NCI-H446 treated with DMSO at 0.1 percent for 48 hours (cell line): ENCODE measurements around the gene RPRD1B.
"Not testable (repeated sequence)": the region's sequence is repeated elsewhere in the genome, so short reads cannot be mapped to it uniquely, and the experiment has no call there.

Experiments
- DNase-seq: peaks from one replicate; lab custom pipeline; 2025; lab: John Stamatoyannopoulos, UW

Gene RPRD1B

DNA sequence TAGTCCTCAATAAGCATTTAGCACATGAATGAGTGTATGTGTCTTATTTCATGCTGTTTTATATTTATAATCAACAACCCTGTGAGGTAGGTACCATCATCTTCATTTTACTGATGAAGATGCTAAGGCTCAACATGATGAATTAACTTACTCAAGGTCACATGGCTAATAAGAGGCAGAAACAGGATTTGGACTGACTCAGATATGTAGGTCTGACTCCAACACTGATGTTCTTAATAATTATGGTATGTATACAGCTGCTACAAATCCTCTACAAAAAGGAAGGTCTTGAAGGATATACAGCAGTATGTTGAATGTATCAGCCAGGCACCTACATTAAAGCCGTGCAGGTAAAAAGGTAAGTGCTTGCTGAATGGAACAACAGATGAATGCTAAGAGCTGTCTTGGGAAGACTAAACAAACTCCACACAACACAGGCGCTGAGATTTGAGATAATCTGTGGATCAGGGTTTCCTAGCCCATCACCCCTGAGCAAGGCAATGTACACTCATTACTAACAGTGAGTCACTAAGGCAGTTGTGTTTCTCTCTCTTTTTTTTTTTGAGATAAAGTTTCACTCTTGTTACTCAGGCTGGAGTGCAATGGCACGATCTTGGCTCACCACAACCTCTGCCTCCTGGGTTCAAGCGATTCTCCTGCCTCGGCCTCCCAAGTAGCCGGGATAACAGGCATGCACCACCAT, 32.2 kb upstream of the RPRD1B start:
- DNase-seq: no peak

DNA sequence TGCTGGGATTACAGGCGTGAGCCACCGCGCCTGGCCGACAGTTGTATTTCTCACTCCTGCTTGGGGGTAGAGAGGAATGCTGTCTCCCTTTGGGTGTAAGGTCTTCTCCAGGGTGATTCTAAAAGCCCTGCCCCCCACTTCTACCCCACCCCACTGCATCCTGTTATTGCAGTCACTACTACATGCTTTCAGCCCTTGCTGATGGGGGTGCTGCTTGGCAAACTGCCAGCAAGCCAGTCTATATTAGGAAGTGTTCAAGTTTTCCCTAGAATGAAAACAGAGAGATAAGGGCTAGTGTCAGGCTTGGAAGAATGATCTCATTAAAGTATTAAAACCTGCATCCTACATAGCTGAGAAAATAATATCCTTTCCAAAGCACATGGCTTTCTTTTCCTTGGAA, 31.6 kb upstream of the RPRD1B start:
- no peak for DNase-seq

DNA sequence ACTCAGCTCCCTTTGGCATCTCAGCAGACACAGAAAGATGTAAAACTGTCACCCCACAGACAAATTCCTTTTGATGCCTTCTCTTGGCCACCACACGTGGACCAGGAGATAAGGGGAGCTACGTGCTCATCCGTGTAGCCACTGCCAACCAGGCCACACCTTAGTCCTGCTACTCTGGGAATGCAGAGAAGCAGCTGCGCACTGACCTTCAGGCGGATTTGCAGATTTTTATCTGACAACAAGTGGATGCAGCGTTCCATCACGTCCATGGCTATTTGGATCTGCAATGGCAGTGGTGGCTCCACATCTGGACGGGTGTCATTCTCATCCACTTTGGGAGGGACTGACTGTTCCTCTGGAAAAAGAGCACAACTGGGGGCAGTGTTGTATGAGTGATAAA, 31.1 kb upstream of the RPRD1B start:
- no peak for DNase-seq

DNA sequence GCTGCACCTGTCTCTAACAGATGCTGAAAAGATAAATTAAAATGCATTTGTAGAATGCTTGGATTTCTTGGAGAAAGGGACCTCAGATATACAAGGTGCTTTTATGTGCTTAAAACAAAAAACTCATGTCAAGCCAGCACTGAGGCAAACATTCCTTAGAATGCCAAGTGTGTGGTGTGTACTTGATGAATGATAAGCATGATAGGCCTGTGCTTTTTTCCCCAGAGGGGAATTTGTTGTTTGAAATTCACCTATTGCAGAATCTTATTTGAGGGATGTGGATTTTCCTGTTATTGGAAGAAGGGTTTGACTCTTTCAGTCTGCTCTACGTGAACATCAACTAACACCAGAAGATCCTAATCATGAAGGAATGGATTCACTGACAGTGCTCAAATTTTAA, 29.1 kb upstream of the RPRD1B start:
- DNase-seq: no peak

DNA sequence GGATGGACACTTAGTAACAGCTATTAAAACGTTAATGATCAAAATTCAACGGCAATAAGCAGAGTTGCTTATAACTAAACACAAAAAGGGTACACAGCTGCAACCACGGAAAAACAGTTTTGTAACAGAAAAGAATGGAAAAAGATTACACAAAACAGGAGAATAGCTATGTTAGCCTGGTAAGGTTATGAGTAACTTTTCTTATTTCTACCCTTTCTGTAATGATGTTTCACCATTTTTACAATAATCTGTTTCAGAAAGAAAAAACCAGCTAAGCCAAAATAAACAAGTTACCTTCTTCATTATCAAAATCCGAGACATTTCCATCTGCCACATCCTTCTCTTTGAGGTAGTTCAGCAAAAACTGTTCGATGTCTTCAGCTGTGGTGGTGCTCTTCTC, 27.6 kb upstream of the RPRD1B start:
- no peak for DNase-seq

DNA sequence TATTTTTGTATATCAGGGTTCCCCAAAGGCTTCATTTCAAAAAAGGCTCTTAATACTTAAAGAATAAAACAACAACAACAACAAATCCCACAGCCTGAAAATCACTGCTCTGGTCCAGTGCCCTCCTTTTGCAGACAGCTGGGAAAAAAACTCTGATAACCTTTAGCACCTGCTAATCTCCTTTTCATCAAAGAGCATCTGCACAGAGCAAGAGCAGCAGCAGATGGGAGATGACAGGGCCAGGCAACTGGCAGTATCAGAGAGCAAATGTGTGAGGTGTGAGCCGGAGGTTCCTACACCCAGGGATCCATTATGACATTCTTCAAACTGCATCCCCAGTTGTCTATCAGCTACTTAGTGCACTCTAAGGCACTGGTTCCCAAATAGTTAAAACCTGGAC, 26.0 kb upstream of the RPRD1B start:
- no peak for DNase-seq

DNA sequence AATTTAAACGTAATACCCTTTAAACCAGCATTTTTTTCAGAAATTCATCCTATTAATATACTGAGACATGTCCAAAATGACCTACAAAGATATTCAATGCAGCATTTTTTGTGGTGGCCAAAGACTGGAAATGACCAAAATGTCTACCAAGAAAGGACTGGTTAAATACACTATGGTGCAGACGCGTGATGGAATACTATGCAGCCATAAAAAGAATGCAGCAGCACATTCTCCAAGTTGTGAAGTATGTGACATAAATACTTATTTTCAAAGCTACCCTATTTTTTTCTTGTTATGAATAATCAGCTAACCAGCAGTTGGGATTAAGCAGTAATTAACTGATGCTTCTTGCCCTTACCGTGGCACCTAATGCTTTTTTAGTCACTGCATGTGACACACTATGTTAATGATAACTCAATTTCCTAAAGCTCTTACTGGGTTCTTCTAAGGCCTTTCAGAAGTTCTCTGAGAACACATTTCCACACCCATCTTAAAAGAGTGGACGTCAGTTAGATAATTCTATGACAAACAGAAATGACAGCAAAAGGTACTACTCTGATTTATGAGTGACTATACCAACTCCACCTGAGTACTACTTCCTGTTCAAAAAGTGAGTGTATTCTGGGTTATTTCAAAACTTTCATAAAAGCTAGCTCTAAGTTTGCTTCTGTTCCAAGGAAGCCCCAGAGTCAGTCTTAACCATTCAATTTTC, 25.2 kb upstream of the RPRD1B start:
- DNase-seq: no peak

DNA sequence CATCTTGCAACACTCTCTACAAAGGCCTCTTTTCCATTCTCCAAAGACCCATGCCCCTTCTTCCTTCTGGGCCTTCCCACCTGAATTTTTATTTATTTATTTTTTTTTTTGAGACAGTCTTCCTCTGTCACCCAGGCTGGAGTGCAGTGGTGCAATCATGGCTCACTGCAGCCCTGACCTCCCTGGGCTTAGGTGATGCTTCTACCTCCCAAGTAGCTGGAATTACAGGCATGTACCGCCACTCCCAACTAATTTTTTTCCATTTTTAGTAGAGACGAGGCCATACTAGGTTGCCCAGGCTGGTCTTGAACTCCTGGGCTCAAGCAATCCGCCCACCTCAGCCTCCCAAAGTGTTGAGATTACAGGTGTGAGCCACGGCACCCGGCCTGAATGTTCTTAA, 24.1 kb upstream of the RPRD1B start:
- not testable (repeated sequence) for DNase-seq

DNA sequence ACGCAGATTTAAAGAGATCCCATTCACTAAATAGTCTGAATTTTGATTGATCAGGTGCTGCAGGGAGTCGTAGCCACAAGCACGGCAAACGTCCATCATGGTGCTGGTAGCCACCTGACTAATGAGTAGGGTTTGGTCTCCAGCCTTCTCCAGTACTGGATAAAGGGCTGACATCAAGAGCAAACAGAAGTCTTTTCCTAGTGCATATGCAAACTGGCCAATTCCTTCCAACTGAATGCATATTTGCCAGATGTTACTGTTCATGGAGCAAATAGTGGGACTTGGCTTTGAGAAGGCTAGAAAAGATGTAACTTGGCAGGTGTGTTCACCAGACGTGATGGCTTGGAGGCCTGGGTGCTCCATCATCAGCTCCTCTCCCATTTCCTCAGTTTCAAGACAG, 21.9 kb upstream of the RPRD1B start:
- DNase-seq: no peak

DNA sequence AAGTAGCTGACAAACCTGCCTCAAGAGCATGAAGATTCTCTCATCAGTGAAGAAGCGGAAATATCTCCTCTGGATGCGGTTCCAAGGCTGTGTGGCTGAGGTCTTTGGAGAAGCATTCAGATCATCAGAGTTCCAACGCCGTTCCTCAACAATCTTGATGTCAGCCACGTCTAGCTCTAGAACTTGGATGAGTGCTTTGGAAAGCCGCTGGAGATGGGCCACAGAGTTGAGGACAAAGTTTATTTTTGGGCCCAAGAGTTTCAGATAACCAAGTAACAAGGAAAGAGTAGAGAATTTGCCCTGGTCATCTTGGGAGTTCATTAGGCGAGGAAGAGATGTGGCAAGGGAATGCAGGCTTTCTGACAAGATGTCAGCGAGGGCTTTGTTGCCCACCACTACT, 21.2 kb upstream of the RPRD1B start:
- DNase-seq: no peak

DNA sequence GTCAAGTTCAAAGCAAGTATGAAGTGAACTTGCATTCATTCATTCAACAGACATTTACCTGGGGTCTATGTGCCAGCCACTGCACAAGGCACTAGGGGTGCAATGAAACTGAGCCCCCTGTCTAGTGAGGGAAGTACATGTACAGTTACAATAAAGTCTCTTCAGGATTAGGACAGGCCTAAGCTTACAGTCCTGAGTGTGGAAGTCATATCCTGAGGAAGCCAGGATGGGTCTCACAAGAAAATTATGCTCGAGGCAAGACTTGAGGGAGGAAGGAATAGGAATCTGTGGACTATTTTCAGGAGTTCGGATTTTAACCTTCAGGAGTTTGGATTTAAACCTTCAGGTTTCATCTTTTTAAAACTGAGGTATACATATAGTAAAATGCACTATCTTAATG, 19.7 kb upstream of the RPRD1B start:
- no peak for DNase-seq

DNA sequence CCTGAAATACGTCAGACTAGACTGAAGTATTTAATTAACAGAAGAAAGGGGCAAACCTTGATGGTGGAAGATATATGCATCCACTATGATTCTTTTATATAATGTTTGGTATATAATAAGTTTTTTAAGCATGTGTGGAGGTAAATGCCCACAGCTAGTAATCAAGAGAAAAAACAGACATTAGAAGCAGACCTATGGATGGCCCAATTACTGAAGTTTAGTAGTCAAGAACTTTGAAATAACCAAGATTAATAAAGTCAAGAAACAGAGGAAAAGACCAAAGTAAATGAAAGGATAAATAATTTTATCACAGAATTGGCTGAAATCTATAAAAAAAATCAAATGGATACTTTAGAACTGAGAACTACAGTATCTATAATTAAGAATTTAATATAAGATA, 15.6 kb upstream of the RPRD1B start:
- DNase-seq: no peak

DNA sequence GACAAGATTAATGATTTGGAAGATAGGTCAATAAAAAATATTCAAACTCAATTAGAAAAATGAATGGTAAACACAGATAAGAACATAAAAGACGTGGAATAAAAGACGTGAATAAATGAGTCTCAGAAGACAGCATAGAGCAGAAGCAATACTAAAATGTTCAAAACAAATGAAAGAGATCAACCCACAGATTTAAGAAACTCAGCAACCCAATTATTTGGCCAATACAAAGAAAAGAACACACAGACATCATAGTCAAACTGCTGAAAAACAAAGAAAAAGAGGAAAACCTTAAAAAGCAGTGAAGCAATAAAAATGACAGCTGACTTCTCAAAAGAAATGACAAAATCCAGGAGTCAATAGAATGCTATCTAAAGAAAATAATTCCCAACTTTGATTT, 15.2 kb upstream of the RPRD1B start:
- DNase-seq: no peak

DNA sequence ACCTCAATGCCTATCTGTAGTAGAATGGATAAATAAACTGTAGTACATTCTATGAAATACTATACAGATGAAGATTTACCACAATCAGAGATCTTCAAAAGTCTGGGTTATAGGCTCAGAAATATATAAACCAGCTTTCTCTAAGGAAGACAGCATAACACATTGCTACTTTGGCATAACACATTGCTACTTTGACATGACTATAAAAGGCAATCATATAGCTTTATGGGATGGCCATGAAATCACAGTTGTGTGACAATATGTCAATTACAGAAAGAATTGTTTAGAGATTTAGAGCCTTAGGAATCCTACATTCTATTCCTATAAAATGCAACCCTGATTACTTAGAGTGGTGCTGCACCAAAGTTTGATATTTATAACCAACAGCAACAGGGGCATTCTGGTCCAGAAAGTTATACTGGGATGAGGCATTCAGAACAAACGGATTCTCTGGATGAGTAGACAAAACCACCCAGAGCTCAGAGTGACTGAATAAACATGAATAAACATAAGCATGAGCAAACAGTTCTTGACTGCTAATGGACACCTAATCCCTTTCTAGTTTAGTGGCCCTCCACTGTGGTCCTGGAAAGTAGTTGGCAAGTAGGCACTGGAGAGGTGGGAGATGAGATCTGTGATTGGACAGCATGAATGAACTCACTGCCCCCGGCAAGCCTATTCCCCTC, 12.3 kb upstream of the RPRD1B start:
- DNase-seq: no peak

DNA sequence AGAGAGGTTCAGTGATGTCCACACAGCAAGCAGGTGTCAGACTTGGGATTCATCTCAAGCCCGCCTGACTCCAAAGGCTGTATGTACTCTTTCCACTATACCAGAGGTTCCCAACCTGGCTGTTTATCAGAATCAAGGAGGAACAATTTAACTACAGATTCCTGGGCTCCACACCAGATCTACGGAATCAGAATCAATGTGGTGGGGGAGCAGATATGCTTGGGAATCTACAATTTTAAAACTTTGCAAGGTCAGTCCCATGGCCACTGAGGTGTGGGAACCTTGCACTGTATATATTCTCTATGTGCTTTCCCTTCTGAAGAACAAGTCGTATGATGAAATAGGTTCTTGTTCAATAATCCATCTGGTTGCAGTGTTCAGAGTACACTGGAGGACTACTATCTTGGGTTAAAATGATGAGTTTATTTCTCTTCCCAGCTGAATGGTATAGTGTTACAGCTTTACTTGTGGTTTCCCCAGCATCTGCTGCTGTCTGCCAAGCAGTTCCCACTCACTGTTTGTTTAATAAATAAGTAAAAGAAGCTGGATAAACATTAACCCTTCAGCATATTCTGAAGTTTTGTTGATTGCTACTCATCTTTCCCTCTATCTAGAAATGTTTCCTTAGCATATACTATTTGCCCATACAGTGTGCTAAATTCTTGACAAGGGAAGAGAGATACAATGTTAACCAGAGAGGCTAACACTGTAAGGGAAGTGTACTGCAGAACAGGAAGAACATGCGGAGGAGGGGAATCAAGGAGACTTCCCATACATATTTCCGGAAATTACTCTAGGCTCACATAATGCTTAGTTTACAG, 10.2 kb upstream of the RPRD1B start:
- DNase-seq: no peak

DNA sequence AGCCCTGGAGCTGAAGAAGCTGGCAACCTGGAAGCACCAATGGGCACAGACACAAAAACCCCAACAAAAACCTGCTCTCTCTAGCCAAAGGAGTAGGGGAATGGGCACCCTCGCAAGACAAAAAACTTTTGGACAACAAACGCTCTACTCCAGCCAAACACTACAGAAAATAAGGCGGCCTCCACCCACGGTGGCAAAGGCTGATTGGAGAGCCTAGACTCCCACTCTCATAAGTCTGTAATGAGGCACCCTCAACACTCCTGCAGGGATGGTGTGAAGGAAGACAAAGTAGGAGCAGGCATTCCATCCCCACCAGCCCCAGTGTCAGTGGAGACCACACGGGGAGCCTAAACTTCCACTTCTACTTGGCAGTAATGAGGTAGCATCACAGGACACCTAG, 9.1 kb upstream of the RPRD1B start:
- DNase-seq: no peak

DNA sequence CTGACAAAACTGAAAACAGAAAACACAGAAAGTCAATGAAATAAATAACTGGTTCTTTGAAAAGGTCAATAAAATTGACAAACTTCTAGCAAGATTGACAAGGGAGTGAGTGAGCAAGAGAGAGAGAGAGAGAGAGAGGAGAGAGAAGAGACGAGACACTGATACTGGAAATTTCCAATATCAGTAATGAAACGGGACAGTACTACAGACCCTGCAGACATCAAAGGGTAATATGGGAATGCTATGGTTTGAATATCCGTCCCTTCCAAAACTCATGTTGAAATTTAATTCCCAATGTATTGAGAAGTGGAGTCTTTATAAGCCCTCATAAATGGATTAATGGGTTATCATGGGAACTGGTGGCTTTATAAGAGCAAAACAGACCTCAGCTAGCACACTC, 4.1 kb upstream of the RPRD1B start:
- DNase-seq: no peak

DNA sequence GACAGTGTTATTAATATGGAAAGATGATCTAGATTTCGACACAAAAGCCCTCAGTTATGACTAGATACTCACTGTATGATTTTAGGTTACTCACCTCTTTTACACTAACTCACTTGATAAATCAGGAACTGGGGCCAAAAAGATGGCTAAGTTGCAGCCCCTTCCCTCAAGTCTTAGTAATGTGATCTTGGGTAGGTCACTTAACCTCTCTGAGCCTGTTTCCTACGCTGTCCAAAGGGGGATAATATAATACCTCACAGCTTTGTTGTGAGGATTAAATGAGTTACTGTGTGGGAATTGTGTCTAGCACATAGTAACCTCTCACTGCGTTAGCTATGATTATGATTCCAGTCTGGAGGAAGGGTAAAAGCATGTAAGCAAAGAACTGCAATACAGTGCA, 1.6 kb upstream of the RPRD1B start:
- no peak for DNase-seq

DNA sequence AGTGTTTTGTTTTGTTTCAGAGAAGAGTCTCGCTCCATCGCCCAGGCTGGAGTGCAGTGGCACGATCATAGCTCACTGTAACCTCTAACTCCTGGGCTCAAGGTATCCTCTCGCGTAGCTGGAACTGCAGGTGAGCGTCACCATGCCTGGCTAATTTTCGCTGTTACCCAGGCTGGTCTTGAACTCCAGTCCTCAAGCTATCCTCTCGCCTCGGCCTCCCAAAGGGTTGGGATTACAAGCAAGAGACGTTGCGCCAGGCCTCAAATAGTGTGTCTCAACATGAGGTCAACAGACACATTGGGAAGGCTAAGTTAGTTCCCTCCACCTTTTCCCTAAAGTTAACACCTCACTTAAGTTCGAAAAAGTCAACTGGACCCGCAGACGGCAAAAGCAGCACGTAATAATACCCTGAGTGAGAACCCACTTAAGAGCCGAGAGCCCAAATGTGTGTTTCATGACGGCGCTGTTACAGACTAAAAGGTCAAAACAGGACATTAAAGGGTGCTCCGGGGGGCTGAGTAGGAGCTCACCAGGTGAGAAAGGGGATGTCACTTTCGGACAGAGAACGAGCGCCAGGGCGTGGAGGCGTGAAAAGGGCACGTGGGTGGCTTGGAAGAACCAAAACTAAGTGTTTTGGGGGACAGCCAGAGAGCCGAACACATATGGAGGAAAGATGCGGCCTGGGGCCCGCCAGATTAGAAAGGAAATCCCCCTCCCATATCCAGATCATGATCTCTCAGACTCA, 789 bp upstream of the RPRD1B start:
- DNase-seq: no peak

DNA sequence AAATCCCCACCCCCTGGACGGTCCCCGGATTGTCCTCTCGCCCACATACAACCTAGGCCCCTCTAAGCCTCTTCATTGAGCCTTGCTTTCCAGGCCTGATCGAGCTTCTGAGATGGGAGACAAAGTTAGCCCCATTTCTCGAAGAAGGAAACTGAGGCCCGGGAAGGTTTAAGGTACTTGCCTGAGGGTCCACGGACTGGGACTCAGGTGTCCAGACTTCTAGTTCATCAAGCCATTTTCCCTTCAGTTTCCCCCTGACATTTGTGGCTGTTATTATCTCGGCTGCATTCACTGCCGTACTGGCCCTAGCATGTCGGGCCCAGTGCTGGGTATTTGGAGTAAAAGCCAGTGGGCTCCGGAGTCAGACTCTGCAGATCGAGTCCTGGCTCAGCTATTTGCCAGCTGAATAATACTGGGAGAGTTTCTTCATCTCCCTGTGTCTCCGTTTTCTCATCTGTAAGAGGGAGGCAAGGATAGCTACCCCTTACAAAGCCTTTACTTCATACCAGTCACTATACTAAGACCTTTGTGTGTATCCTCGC, 633 bp downstream of the RPRD1B start:
- DNase-seq: no peak

DNA sequence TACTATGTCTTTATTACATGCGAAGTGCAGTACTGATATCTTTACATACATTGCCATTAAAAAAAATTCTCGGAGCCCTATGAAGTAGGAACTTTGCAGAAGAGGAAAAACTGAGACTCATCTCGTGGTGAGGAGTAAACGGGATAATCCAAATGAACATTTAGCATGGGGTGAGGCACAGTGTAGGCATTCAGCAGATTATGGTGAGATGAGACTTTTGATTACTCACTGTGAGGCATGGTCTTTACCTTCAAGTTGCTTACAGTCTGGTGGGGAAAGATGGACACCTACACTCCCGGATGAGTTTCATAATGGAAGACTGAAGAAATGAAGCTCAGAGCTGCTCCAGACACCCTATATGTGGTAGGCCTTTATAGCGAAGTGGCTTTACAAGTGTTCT, 1.4 kb downstream of the RPRD1B start:
- DNase-seq: no peak

DNA sequence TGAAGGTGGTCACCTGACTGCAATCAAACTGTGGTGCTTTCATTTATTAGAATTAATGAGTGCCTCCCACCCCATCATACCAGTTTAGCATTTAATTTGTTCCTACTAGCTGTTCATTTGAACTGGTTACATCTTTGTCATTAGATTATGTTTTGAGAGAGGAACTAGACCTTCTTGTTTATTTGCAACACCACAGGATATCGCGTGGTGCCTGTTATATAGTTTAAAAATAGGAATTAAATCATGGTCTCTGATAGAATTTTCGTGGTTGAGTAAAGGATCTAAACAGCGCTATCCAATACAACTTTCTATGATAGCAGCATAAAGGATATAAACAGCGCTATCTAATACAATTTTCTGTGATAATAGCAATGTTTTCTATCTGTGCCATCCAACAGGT, 2.8 kb downstream of the RPRD1B start:
- no peak for DNase-seq
